Stimulated activated CD4-positive, alpha-beta T cell treated with anti-CD3 and anti-CD28 coated beads, Interleukin-1b, Interleukin-23, amount 100 ng/mL, for 1 hour (primary cell): ENCODE data around the gene PLEKHG1.

Source experiments
- DNase-seq, 2 donors: peaks; one replicate each; pipeline ENCODE4 v3.0.0-alpha.2; 2020; ENCODE audit warnings: low read depth in 2 of 2

Gene PLEKHG1

GRCh38 chr6:150599199-150600009 is at the start of gene PLEKHG1:
TSS of gene PLEKHG1 (plus strand) at chr6:150599885. CDS start at chr6:150733682, 133,797 bp downstream.
- peak in 1 of 2 donors; percentile 16 for DNase-seq

GRCh38 chr6:150550244-150550643 is 49.4 kb upstream of the PLEKHG1 start:
- DNase-seq, result no peak

- no peak for DNase-seq
Measured at GRCh38 chr6:150557043-150557599, 42.6 kb upstream of the PLEKHG1 start.

- no peak for DNase-seq
Measured at GRCh38 chr6:150560004-150560883, 39.4 kb upstream of the PLEKHG1 start.

GRCh38 chr6:150560884-150561219 is 38.8 kb upstream of the PLEKHG1 start:
- no peak for DNase-seq

- no peak for DNase-seq
Measured at GRCh38 chr6:150565945-150566344, 33.7 kb upstream of the PLEKHG1 start.

GRCh38 chr6:150566486-150566885 is 33.2 kb upstream of the PLEKHG1 start:
- no peak for DNase-seq

- DNase-seq, result no peak
Measured at GRCh38 chr6:150567380-150567779, 32.3 kb upstream of the PLEKHG1 start.

GRCh38 chr6:150567823-150568383 is 31.8 kb upstream of the PLEKHG1 start:
- no peak for DNase-seq

- DNase-seq, result no peak
Measured at GRCh38 chr6:150568560-150568959, 31.1 kb upstream of the PLEKHG1 start.

- no peak for DNase-seq
Measured at GRCh38 chr6:150569161-150569560, 30.5 kb upstream of the PLEKHG1 start.

GRCh38 chr6:150573041-150573681 is 26.5 kb upstream of the PLEKHG1 start:
- DNase-seq, result no peak

- DNase-seq, result no peak
Measured at GRCh38 chr6:150575836-150576235, 23.8 kb upstream of the PLEKHG1 start.

GRCh38 chr6:150576651-150577226 is 22.9 kb upstream of the PLEKHG1 start:
- DNase-seq, result no peak

GRCh38 chr6:150579611-150580010 is 20.1 kb upstream of the PLEKHG1 start:
- no peak for DNase-seq

GRCh38 chr6:150580489-150580888 is 19.2 kb upstream of the PLEKHG1 start:
- no peak for DNase-seq

GRCh38 chr6:150584065-150584464 is 15.6 kb upstream of the PLEKHG1 start:
- DNase-seq, result no peak

GRCh38 chr6:150584596-150584995 is 15.1 kb upstream of the PLEKHG1 start:
- DNase-seq, result no peak

- no peak for DNase-seq
Measured at GRCh38 chr6:150586850-150587359, 12.8 kb upstream of the PLEKHG1 start.

- no peak for DNase-seq
Measured at GRCh38 chr6:150587637-150588036, 12.0 kb upstream of the PLEKHG1 start.

GRCh38 chr6:150588888-150589499 is 10.7 kb upstream of the PLEKHG1 start:
- no peak for DNase-seq
